ENCODE data around the gene HDAC1.
"Not testable (repeated sequence)": the region's sequence is repeated elsewhere in the genome, so short reads cannot be mapped to it uniquely, and the experiment has no call there.

The HDAC1 gene

GRCh38 chr1:32291708-32292538 is at the start of gene HDAC1:
Gene HDAC1 (plus strand): TSS chr1:32292083. CDS start chr1:32292170, 87 bp downstream.
- peak; percentile 94 to 97 (median 96) for DNase-seq (ENCODE audit: low read depth in 3 of 3)

GRCh38 chr1:32242341-32242851 is 49.5 kb upstream of the HDAC1 start:
- DNase-seq (ENCODE audit: low read depth in 3 of 3): no peak

GRCh38 chr1:32246888-32247273 is 45.0 kb upstream of the HDAC1 start, which contains the start of gene FAM167B:
Gene FAM167B (plus strand): TSS chr1:32247222. CDS start chr1:32247422, 200 bp downstream.
- no peak for DNase-seq (ENCODE audit: low read depth in 3 of 3)

- DNase-seq (ENCODE audit: low read depth in 3 of 3): no peak
These were observed 44.4 kb upstream of the HDAC1 start for GRCh38 chr1:32247452-32247851.

- DNase-seq (ENCODE audit: low read depth in 3 of 3): peak; percentile 71 to 82 (median 76)
These were observed 43.6 kb upstream of the HDAC1 start for GRCh38 chr1:32247983-32248889.

GRCh38 chr1:32249831-32250525 is 41.9 kb upstream of the HDAC1 start:
- DNase-seq (ENCODE audit: low read depth in 3 of 3): peak; percentile 49 to 74 (median 70)

GRCh38 chr1:32250893-32251716 is 40.8 kb upstream of the HDAC1 start, which contains the start of gene LCK:
Gene LCK (plus strand): TSS chr1:32251265. CDS start chr1:32274330, 23,065 bp downstream.
- DNase-seq (ENCODE audit: low read depth in 3 of 3): peak in 2 of 3 donors; percentile 53 to 61

- no peak for DNase-seq (ENCODE audit: low read depth in 3 of 3)
These were observed 36.5 kb upstream of the HDAC1 start for GRCh38 chr1:32255072-32256071.

GRCh38 chr1:32256473-32257226 is 35.2 kb upstream of the HDAC1 start:
- no peak for DNase-seq (ENCODE audit: low read depth in 3 of 3)

GRCh38 chr1:32257227-32257508 is 34.7 kb upstream of the HDAC1 start:
- no peak for DNase-seq (ENCODE audit: low read depth in 3 of 3)

GRCh38 chr1:32263236-32263593 is 28.7 kb upstream of the HDAC1 start:
- DNase-seq (ENCODE audit: low read depth in 3 of 3): not testable (repeated sequence)

- no peak for DNase-seq (ENCODE audit: low read depth in 3 of 3)
These were observed 28.1 kb upstream of the HDAC1 start for GRCh38 chr1:32263744-32264143.

GRCh38 chr1:32265846-32266245 is 26.0 kb upstream of the HDAC1 start:
- DNase-seq (ENCODE audit: low read depth in 3 of 3): no peak

- no peak for DNase-seq (ENCODE audit: low read depth in 3 of 3)
These were observed 24.8 kb upstream of the HDAC1 start for GRCh38 chr1:32266921-32267591.

- DNase-seq (ENCODE audit: low read depth in 3 of 3): no peak
These were observed 22.1 kb upstream of the HDAC1 start for GRCh38 chr1:32269744-32270143.

- no peak for DNase-seq (ENCODE audit: low read depth in 3 of 3)
These were observed 19.1 kb upstream of the HDAC1 start for GRCh38 chr1:32272557-32273390.
